IMR-90 (cell line): Measurements from ENCODE around the gene TXNRD1. TPM values are rescaled to one million over a fixed set of nuclear protein-coding genes. Genes with fewer than 3 reads are reported as not detected.

Experiments used
- ATAC-seq: fragments of 200-7000 bp; cut with Tn5 transposase; 2 replicates; pipeline ENCODE4 v1.9.1; 2020; ENCODE audit warnings: low read depth, mild to moderate bottlenecking, moderate library complexity
- BruUV-seq: library from RNA; stranded (reverse); fragments of 400-500 nt; replicated peaks from 2 replicates; lab custom pipeline; 2021; lab: Mats Ljungman, UMichigan
- CTCF ChIA-PET: fragments of 300-600 bp; formaldehyde crosslinking; extraction: SDS; loops from one replicate; lab custom pipeline; 2021; ENCODE audit warnings: antibody characterized with exemption; lab: Yijun Ruan, JAX
- POLR2A ChIA-PET: fragments of 300-600 bp; sonication (Branson Sonifier 250); formaldehyde crosslinking; loops from one replicate; lab custom pipeline; 2022; ENCODE audit warnings: antibody characterized with exemption; ENCODE audit not compliant: unreplicated experiment; lab: Charles Lee
- DNase-seq: peaks from one replicate; pipeline ENCODE4 v3.0.0; 2013
- H2AFZ ChIP-seq: replicated peaks from 2 replicates; pipeline ENCODE3; 2013; ENCODE audit warnings: low read length, mild to moderate bottlenecking; ENCODE audit not compliant: poor library complexity
- H2AK5ac ChIP-seq: 2 replicates; pipeline ENCODE4 v1.6.1; 2013; ENCODE audit warnings: low read depth, low read length, inconsistent platforms
- H2AK9ac ChIP-seq: replicated peaks from 2 replicates; pipeline ENCODE3; 2013; ENCODE audit warnings: mild to moderate bottlenecking, low read depth, low read length, moderate library complexity; ENCODE audit not compliant: poor library complexity
- H2BK120ac ChIP-seq: 2 replicates; pipeline ENCODE4 v1.6.1; 2013; ENCODE audit warnings: low read depth, low read length, inconsistent platforms
- H2BK15ac ChIP-seq: 3 replicates; pipeline ENCODE4 v1.6.1; 2013; ENCODE audit warnings: low read depth, low read length, inconsistent platforms
- H2BK20ac ChIP-seq: 2 replicates; pipeline ENCODE4 v1.6.1; 2013; ENCODE audit warnings: low read depth, mild to moderate bottlenecking, inconsistent platforms, low read length, moderate library complexity
- H2BK5ac ChIP-seq: 2 replicates; pipeline ENCODE4 v1.6.1; 2013; ENCODE audit warnings: mild to moderate bottlenecking, low read depth, low read length, inconsistent platforms; ENCODE audit not compliant: poor library complexity, severe bottlenecking
- H3K14ac ChIP-seq: replicated peaks from 2 replicates; pipeline ENCODE4 v1.6.1; 2013; ENCODE audit warnings: low read depth, low read length, inconsistent platforms
- H3K18ac ChIP-seq: 2 replicates; pipeline ENCODE4 v1.6.1; 2013; ENCODE audit warnings: low read depth, low read length, control low read depth
- H3K23ac ChIP-seq: 2 replicates; pipeline ENCODE4 v1.6.1; 2013; ENCODE audit warnings: low read depth, low read length, inconsistent platforms
- H3K27ac ChIP-seq: 2 replicates; pipeline ENCODE4 v1.5.1; 2013; ENCODE audit warnings: mild to moderate bottlenecking, control low read depth, low read length; ENCODE audit not compliant: insufficient read depth
- H3K27me3 ChIP-seq: 2 replicates; pipeline ENCODE4 v1.6.1; 2013; ENCODE audit warnings: low read length; ENCODE audit not compliant: control insufficient read depth, insufficient read depth
- H3K36me3 ChIP-seq: 2 replicates; pipeline ENCODE4 v1.6.1; 2013; ENCODE audit warnings: low read length, mixed read lengths; ENCODE audit not compliant: control insufficient read depth, insufficient read depth
- H3K4ac ChIP-seq: 2 replicates; pipeline ENCODE4 v1.6.1; 2013; ENCODE audit warnings: low read depth, low read length, inconsistent platforms
- H3K4me1 ChIP-seq: 2 replicates; pipeline ENCODE4 v1.6.1; 2013; ENCODE audit warnings: low read length, mixed read lengths; ENCODE audit not compliant: control insufficient read depth, insufficient read depth
- H3K4me2 ChIP-seq: 2 replicates; pipeline ENCODE4 v1.6.1; 2013; ENCODE audit warnings: low read depth, mild to moderate bottlenecking, control low read depth, low read length, moderate library complexity
- H3K4me3 ChIP-seq: 2 replicates; pipeline ENCODE4 v1.5.1; 2013; ENCODE audit warnings: low read depth, mild to moderate bottlenecking, control low read depth, low read length, moderate library complexity; ENCODE audit not compliant: insufficient read depth
- H3K56ac ChIP-seq: 2 replicates; pipeline ENCODE4 v1.6.1; 2013; ENCODE audit warnings: low read length, inconsistent platforms; ENCODE audit not compliant: insufficient read depth; ENCODE audit errors: extremely low read depth
- H3K79me1 ChIP-seq, 2 experiments: 2 replicates each; pipeline ENCODE4 v1.6.1; 2013; ENCODE audit warnings: low read length in 2 of 2, inconsistent platforms in 1 of 2, low read depth in 1 of 2
- H3K9ac ChIP-seq: 2 replicates; pipeline ENCODE4 v1.6.1; 2013; ENCODE audit warnings: low read depth, low read length, control low read depth
- H3K9me1 ChIP-seq: 2 replicates; pipeline ENCODE4 v1.6.1; 2013; ENCODE audit warnings: low read length, inconsistent platforms; ENCODE audit not compliant: insufficient read depth
- H3K9me3 ChIP-seq: 2 replicates; pipeline ENCODE4 v1.6.1; 2013; ENCODE audit warnings: low read length; ENCODE audit not compliant: control insufficient read depth, insufficient read depth
- H4K20me1 ChIP-seq: 2 replicates; pipeline ENCODE4 v1.6.1; 2013; ENCODE audit warnings: low read length, inconsistent platforms; ENCODE audit not compliant: insufficient read depth
- H4K5ac ChIP-seq: 2 replicates; pipeline ENCODE4 v1.6.1; 2013; ENCODE audit warnings: mild to moderate bottlenecking, low read depth, low read length, control low read depth
- H4K8ac ChIP-seq, 2 experiments: 2 replicates each; pipeline ENCODE4 v1.6.1; 2013; ENCODE audit warnings: low read depth in 2 of 2, low read length in 2 of 2, control low read depth in 1 of 2, inconsistent platforms in 1 of 2
- H4K91ac ChIP-seq: 2 replicates; pipeline ENCODE4 v1.6.1; 2013; ENCODE audit warnings: low read depth, low read length, inconsistent platforms; ENCODE audit not compliant: insufficient read depth
- CEBPB ChIP-seq: IDR thresholded peaks from 2 replicates; pipeline ENCODE4 v1.6.1; 2012; ENCODE audit warnings: low read depth, low read length, improper control_type of control experiment
- CHD1 ChIP-seq: IDR thresholded peaks from 2 replicates; pipeline ENCODE4 v1.6.1; 2012; ENCODE audit warnings: low read depth, low read length, improper control_type of control experiment
- CTCF ChIP-seq: conservative IDR thresholded peaks from 2 replicates; pipeline ENCODE4 v1.5.1; 2012; ENCODE audit warnings: mild to moderate bottlenecking, low read depth, low read length, improper control_type of control experiment
- FOS ChIP-seq: fragments of 150-350 bp; IDR thresholded peaks from 2 replicates; pipeline ENCODE4 v1.6.1; 2016; ENCODE audit warnings: low read depth, low read length
- MAFK ChIP-seq: IDR thresholded peaks from 2 replicates; pipeline ENCODE4 v1.6.1; 2012; ENCODE audit warnings: low read depth, low read length, improper control_type of control experiment
- MAZ ChIP-seq: IDR thresholded peaks from 2 replicates; pipeline ENCODE4 v1.6.1; 2012; ENCODE audit warnings: low read depth, mild to moderate bottlenecking, low read length, improper control_type of control experiment, moderate library complexity, borderline replicate concordance
- RAD21 ChIP-seq: IDR thresholded peaks from 2 replicates; pipeline ENCODE4 v1.6.1; 2012; ENCODE audit warnings: low read length, improper control_type of control experiment
- RCOR1 ChIP-seq: IDR thresholded peaks from 2 replicates; pipeline ENCODE4 v1.6.1; 2012; ENCODE audit warnings: mild to moderate bottlenecking, low read length, improper control_type of control experiment; ENCODE audit not compliant: insufficient replicate concordance
- RFX5 ChIP-seq: IDR thresholded peaks from 2 replicates; pipeline ENCODE4 v1.8.0; 2012; ENCODE audit warnings: low read depth, mild to moderate bottlenecking, low read length, moderate library complexity
- SMC3 ChIP-seq: fragments of 150-350 bp; IDR thresholded peaks from 2 replicates; pipeline ENCODE4 v1.6.1; 2016; ENCODE audit warnings: low read depth, mild to moderate bottlenecking, antibody characterized with exemption, low read length, moderate library complexity
- USF2 ChIP-seq: fragments of 150-350 bp; IDR thresholded peaks from 2 replicates; pipeline ENCODE4 v1.6.1; 2017; ENCODE audit warnings: mild to moderate bottlenecking, antibody characterized with exemption, low read length, low read depth
- WGBS, 2 experiments: methylation state at CpG; one replicate each; pipeline versions ENCODE4 v1.1.5 to v1.1.7; 2013; ENCODE audit warnings: missing lambda C conversion rate in 2 of 2; ENCODE audit not compliant: insufficient read length in 1 of 2; ENCODE audit errors: extremely low coverage in 2 of 2; 5-methylcytosine and 5-hydroxymethylcytosine counted together
- dilution Hi-C: fragments of 300-500 bp; cut with HindIII; formaldehyde crosslinking; loops from one replicate; pipeline ENCODE4 v1.14.3; 2018; ENCODE audit warnings: low sequenced_read_pairs; ENCODE audit not compliant: unreplicated experiment
- in situ Hi-C: fragments of 300-500 bp; cut with MboI; formaldehyde crosslinking; loops from 3 replicates; pipeline ENCODE4 v1.14.3; 2019; ENCODE audit warnings: low sequenced_read_pairs, inconsistent platforms, mixed read lengths
- intact Hi-C: fragments of 100-400 bp; cut with micrococcal nuclease; formaldehyde crosslinking; loops from 2 replicates; pipeline ENCODE4 v1.10.0; 2022
- polyA plus RNA-seq, 3 experiments: library from polyadenylated mRNA; depleted of rRNA; stranded (reverse); fragments of >200 nt; gene quantifications; 2 replicates each; pipeline ENCODE4 v1.2.3, GENCODE V29; 2012; ENCODE audit warnings: low replicate concordance in 1 of 3
- total RNA-seq: library from RNA; depleted of rRNA; stranded (reverse); fragments of >200 nt; gene quantifications from 2 replicates; pipeline ENCODE4 v1.2.3, GENCODE V29; 2012

Gene TXNRD1
- total and polyA plus RNA-seq, 2 of the 4 experiments (the other 2 are of a cell fraction) = 379 to 582 TPM

GRCh38 chr12:104232609-104233280 is 17.2 kb downstream of the TXNRD1 start:
- ChIA-PET POLR2A (no interaction called here), CTCF (no interaction called here)
- H3K27ac ChIP-seq = no peak overlapping the region
- H4K20me1 ChIP-seq = no peaks in the 10 kb centered on the region
- dilution Hi-C loops (no loop called here), in situ Hi-C loops (no loop called here), intact Hi-C loops (no loop called here)
- no peak overlapping the region for H2AK5ac ChIP-seq
- peaks cover 30% of the 10 kb centered on the region for H3K9me3 ChIP-seq
- TF ChIP-seq RAD21 (no peak), FOS (no peak), CHD1 (no peak), CTCF (no peak), SMC3 (no peak), MAZ (no peak), USF2 (no peak), CEBPB (no peak), RFX5 (no peak), MAFK (no peak), RCOR1 (no peak)
- no peak overlapping the region for H3K23ac ChIP-seq
- no peak overlapping the region for H2BK5ac ChIP-seq
- no peaks in the 10 kb centered on the region for H3K4me1 ChIP-seq
- DNase-seq (no peak), ATAC-seq (no peak)
- H3K27me3 ChIP-seq = no peaks in the 10 kb centered on the region
- no peaks in the 10 kb centered on the region for H3K9me1 ChIP-seq
- BruUV-seq = no TSS peak
- no peak overlapping the region for H2BK15ac ChIP-seq
- no peaks in the 10 kb centered on the region for H3K36me3 ChIP-seq
- H3K4ac ChIP-seq = no peak overlapping the region
- no peaks in the 10 kb centered on the region for H3K79me1 ChIP-seq
- H2BK120ac ChIP-seq = no peak overlapping the region
- H3K4me2 ChIP-seq = no peak overlapping the region
- H4K8ac ChIP-seq = no peak overlapping the region
- no peak overlapping the region for H3K9ac ChIP-seq
- H3K4me3 ChIP-seq = no peak overlapping the region
- H4K91ac ChIP-seq = no peak overlapping the region
- no peak overlapping the region for H3K56ac ChIP-seq
- no peak overlapping the region for H2AFZ ChIP-seq
- no peak overlapping the region for H2BK20ac ChIP-seq
- no peak overlapping the region for H4K5ac ChIP-seq
- H3K14ac ChIP-seq = no peak overlapping the region
- H2AK9ac ChIP-seq = no peak overlapping the region
- 87% methylated on average over 3 of the region's 6 CpGs; no CpG with 5 or more reads in 1 of the 2 experiments for WGBS, 2 experiments
- no peak overlapping the region for H3K18ac ChIP-seq
